ENCODE data around the gene ALB.

Gene ALB

GRCh38 chr4:73433140-73433539, 29.1 kb downstream of the ALB start:
- H3K9me2 ChIP-seq (replicated peaks; ENCODE audit: insufficient read depth, low read length), result no peaks in the 10 kb centered on the region
- no peak overlapping the region for H3K4me3 ChIP-seq (ENCODE audit: insufficient read depth, low read length, poor library complexity, severe bottlenecking)
- H3K9ac ChIP-seq (ENCODE audit: low read length), result no peak overlapping the region
- H3K79me2 ChIP-seq (ENCODE audit: insufficient read depth, low read length), result no peaks in the 10 kb centered on the region
- H4K20me1 ChIP-seq (ENCODE audit: low read depth, low read length), result no peaks in the 10 kb centered on the region
- H3F3A ChIP-seq (ENCODE audit: insufficient read depth), result no peaks in the 10 kb centered on the region
- no peak overlapping the region for H3K4me2 ChIP-seq (ENCODE audit: low read depth, low read length, poor library complexity, severe bottlenecking)
- H3K27ac ChIP-seq (ENCODE audit: low read depth, low read length), result no peak overlapping the region
- H3K36me3 ChIP-seq (ENCODE audit: low read length), result no peaks in the 10 kb centered on the region
- no peaks in the 10 kb centered on the region for H3K9me3 ChIP-seq (ENCODE audit: insufficient read depth, low read length)
- no peak overlapping the region for H2AFZ ChIP-seq (ENCODE audit: low read depth, low read length, severe bottlenecking)
- H3K27me3 ChIP-seq (ENCODE audit: low read length), result no peaks in the 10 kb centered on the region
- TF ChIP-seq EZH2phosphoT487 (conservative IDR thresholded peaks at IDR 0.05; ENCODE audit: low read length) (no peak), CTCF (IDR thresholded peaks at IDR 0.05; ENCODE audit: insufficient read depth, low read length, poor library complexity, severe bottlenecking) (no peak)

GRCh38 chr4:73434311-73434710, 30.2 kb downstream of the ALB start:
- H3K79me2 ChIP-seq (ENCODE audit: insufficient read depth, low read length), result no peaks in the 10 kb centered on the region
- no peak overlapping the region for H3K4me2 ChIP-seq (ENCODE audit: low read depth, low read length, poor library complexity, severe bottlenecking)
- no peaks in the 10 kb centered on the region for H4K20me1 ChIP-seq (ENCODE audit: low read depth, low read length)
- H3K9me2 ChIP-seq (replicated peaks; ENCODE audit: insufficient read depth, low read length), result no peaks in the 10 kb centered on the region
- H3K9ac ChIP-seq (ENCODE audit: low read length), result no peak overlapping the region
- no peak overlapping the region for H2AFZ ChIP-seq (ENCODE audit: low read depth, low read length, severe bottlenecking)
- H3K4me3 ChIP-seq (ENCODE audit: insufficient read depth, low read length, poor library complexity, severe bottlenecking), result no peak overlapping the region
- H3K36me3 ChIP-seq (ENCODE audit: low read length), result no peaks in the 10 kb centered on the region
- no peaks in the 10 kb centered on the region for H3K9me3 ChIP-seq (ENCODE audit: insufficient read depth, low read length)
- no peak overlapping the region for H3K27ac ChIP-seq (ENCODE audit: low read depth, low read length)
- H3F3A ChIP-seq (ENCODE audit: insufficient read depth), result no peaks in the 10 kb centered on the region
- TF ChIP-seq CTCF (IDR thresholded peaks at IDR 0.05; ENCODE audit: insufficient read depth, low read length, poor library complexity, severe bottlenecking), result no peak
- no peak for TF ChIP-seq EZH2phosphoT487 (conservative IDR thresholded peaks at IDR 0.05; ENCODE audit: low read length)
- H3K27me3 ChIP-seq (ENCODE audit: low read length), result no peaks in the 10 kb centered on the region

- no peak within 1 kb of the TSS for H3K4me3 ChIP-seq (ENCODE audit: insufficient read depth, low read length, poor library complexity, severe bottlenecking)
- no peaks in the 10 kb centered on the region for H3K79me2 ChIP-seq (ENCODE audit: insufficient read depth, low read length)
- no peak within 1 kb of the TSS for H3K9ac ChIP-seq (ENCODE audit: low read length)
Observed at GRCh38 chr4:73435984-73436383, 31.9 kb downstream of the ALB start, which contains the start of gene AFP. Gene AFP, plus strand, starts transcription at chr4:73436221. Its CDS starts 42 bp downstream, at chr4:73436263.

More at GRCh38 chr4:73435984-73436383, 31.9 kb downstream of the ALB start, which contains the start of gene AFP:
- H3K27me3 ChIP-seq (ENCODE audit: low read length), result no peaks in the 10 kb centered on the region
- H3F3A ChIP-seq (ENCODE audit: insufficient read depth), result no peaks in the 10 kb centered on the region
- no peaks in the 10 kb centered on the region for H3K9me3 ChIP-seq (ENCODE audit: insufficient read depth, low read length)
- no peaks in the 10 kb centered on the region for H4K20me1 ChIP-seq (ENCODE audit: low read depth, low read length)
- H3K4me2 ChIP-seq (ENCODE audit: low read depth, low read length, poor library complexity, severe bottlenecking), result no peak within 1 kb of the TSS
- H3K9me2 ChIP-seq (replicated peaks; ENCODE audit: insufficient read depth, low read length), result no peaks in the 10 kb centered on the region
- no peak for TF ChIP-seq CTCF (IDR thresholded peaks at IDR 0.05; ENCODE audit: insufficient read depth, low read length, poor library complexity, severe bottlenecking)
- TF ChIP-seq EZH2phosphoT487 (conservative IDR thresholded peaks at IDR 0.05; ENCODE audit: low read length), result no peak
- H2AFZ ChIP-seq (ENCODE audit: low read depth, low read length, severe bottlenecking), result no peak within 1 kb of the TSS
- no peak within 1 kb of the TSS for H3K27ac ChIP-seq (ENCODE audit: low read depth, low read length)
- no peaks in the 10 kb centered on the region for H3K36me3 ChIP-seq (ENCODE audit: low read length)
